D721Med (cell line): Measurements from ENCODE around the gene TOR2A.

Experiments used
- DNase-seq: peaks from one replicate; pipeline ENCODE4 v3.0.0; 2011; ENCODE audit warnings: low spot score; ENCODE audit not compliant: insufficient read length
- FAIRE-seq: peaks from 2 replicates; lab custom pipeline; 2011; peaks lifted over from hg19 to GRCh38; lab: Jason Lieb, UNC
- CTCF ChIP-seq: IDR thresholded peaks from 2 replicates; pipeline ENCODE4 v1.5.1; 2012; ENCODE audit warnings: mild to moderate bottlenecking, control low read depth; ENCODE audit not compliant: insufficient read depth; ENCODE audit errors: missing control alignments

The TOR2A gene

GRCh38 chr9:127722055-127722745 lies 12.9 kb downstream of the TOR2A start:
- FAIRE-seq, result no peak

GRCh38 chr9:127721391-127721821 lies 13.7 kb downstream of the TOR2A start:
- FAIRE-seq (no peak), DNase-seq (no peak)
- TF ChIP-seq CTCF, result no peak

More at GRCh38 chr9:127722055-127722745, 12.9 kb downstream of the TOR2A start:
- no peak for TF ChIP-seq CTCF
- DNase-seq, result no peak

- DNase-seq, result no peak
- no peak for TF ChIP-seq CTCF
- FAIRE-seq, result no peak
These were observed 14.2 kb downstream of the TOR2A start for GRCh38 chr9:127720865-127721227.

- FAIRE-seq, result no peak
These were observed 14.8 kb downstream of the TOR2A start for GRCh38 chr9:127720031-127720864.

GRCh38 chr9:127717766-127718165 lies 17.3 kb downstream of the TOR2A start:
- DNase-seq (no peak), FAIRE-seq (no peak)
- TF ChIP-seq CTCF, result no peak

More at GRCh38 chr9:127720031-127720864, 14.8 kb downstream of the TOR2A start:
- TF ChIP-seq CTCF, result no peak
- DNase-seq, result no peak

GRCh38 chr9:127716412-127716811 lies 18.7 kb downstream of the TOR2A start:
- TF ChIP-seq CTCF, result no peak
- no peak for FAIRE-seq
- no peak for DNase-seq
